GM23248 (cell line): ENCODE measurements around the gene MRPL10. TPM values are rescaled to one million over a fixed set of nuclear protein-coding genes. Genes with fewer than 3 reads are reported as not detected.
A peak's percentile ranks its signal among the peaks of the same experiment; 100 is the strongest.

Source experiments
- DNase-seq: peaks from one replicate; pipeline ENCODE4 v3.0.0-alpha.2; 2015
- H2AFZ ChIP-seq: fragments of 200-600 bp; sonication (generic); 2 replicates; pipeline ENCODE4 v1.6.1; 2016; ENCODE audit warnings: antibody characterized with exemption
- H3F3A ChIP-seq: fragments of 200-600 bp; sonication (generic); 2 replicates; pipeline ENCODE4 v1.6.1; 2016; ENCODE audit warnings: mild to moderate bottlenecking, antibody characterized with exemption, mixed run types; ENCODE audit not compliant: insufficient read depth
- H3K27ac ChIP-seq: fragments of 200-600 bp; sonication (generic); 2 replicates; pipeline ENCODE4 v1.5.1; 2016; ENCODE audit warnings: mild to moderate bottlenecking
- H3K27me3 ChIP-seq: fragments of 200-600 bp; sonication (generic); replicated peaks from 2 replicates; pipeline ENCODE4 v1.6.1; 2016; ENCODE audit warnings: mild to moderate bottlenecking; ENCODE audit not compliant: insufficient read depth
- H3K36me3 ChIP-seq: fragments of 200-600 bp; sonication (generic); 2 replicates; pipeline ENCODE4 v1.6.1; 2016; ENCODE audit warnings: low read depth, mild to moderate bottlenecking
- H3K4me1 ChIP-seq: fragments of 200-600 bp; sonication (generic); 2 replicates; pipeline ENCODE4 v1.6.1; 2016; ENCODE audit warnings: mild to moderate bottlenecking; ENCODE audit not compliant: insufficient read depth
- H3K4me2 ChIP-seq: fragments of 200-600 bp; sonication (generic); one replicate; pipeline ENCODE4 v1.6.1; 2016; ENCODE audit warnings: mild to moderate bottlenecking; ENCODE audit not compliant: unreplicated experiment
- H3K4me3 ChIP-seq: fragments of 200-600 bp; sonication (generic); 2 replicates; pipeline ENCODE4 v1.5.1; 2016; ENCODE audit warnings: mild to moderate bottlenecking
- H3K79me2 ChIP-seq: fragments of 200-600 bp; sonication (generic); 2 replicates; pipeline ENCODE4 v1.6.1; 2016; ENCODE audit warnings: mild to moderate bottlenecking; ENCODE audit not compliant: insufficient read depth
- H3K9ac ChIP-seq: fragments of 200-600 bp; sonication (generic); 2 replicates; pipeline ENCODE4 v1.6.1; 2016; ENCODE audit warnings: mild to moderate bottlenecking
- H3K9me2 ChIP-seq: fragments of 200-600 bp; sonication (generic); 2 replicates; pipeline ENCODE4 v1.6.1; 2016; ENCODE audit warnings: mixed run types, mild to moderate bottlenecking, moderate library complexity; ENCODE audit not compliant: insufficient read depth
- H3K9me3 ChIP-seq: fragments of 200-600 bp; sonication (generic); one replicate; pipeline ENCODE4 v1.6.1; 2017; ENCODE audit warnings: low read depth
- H4K20me1 ChIP-seq: fragments of 200-600 bp; sonication (generic); 2 replicates; pipeline ENCODE4 v1.6.0; 2016; ENCODE audit not compliant: insufficient read depth
- EZH2 ChIP-seq: fragments of 200-600 bp; sonication (generic); IDR thresholded peaks from 2 replicates; pipeline ENCODE4 v1.6.1; 2018; ENCODE audit warnings: antibody characterized with exemption, mild to moderate bottlenecking; ENCODE audit not compliant: insufficient read depth, poor library complexity, severe bottlenecking
- EZH2phosphoT487 ChIP-seq: fragments of 200-600 bp; sonication (generic); IDR thresholded peaks from 2 replicates; pipeline ENCODE4 v1.6.1; 2018; ENCODE audit warnings: antibody characterized with exemption, moderate library complexity, mild to moderate bottlenecking, low read depth; ENCODE audit not compliant: insufficient read depth
- whole genome bisulfite sequencing, 2 experiments: methylation state at CpG; one replicate each; pipeline ENCODE4 v1.1.6; 2015 to 2017; ENCODE audit warnings: low lambda C conversion rate in 2 of 2, low coverage in 1 of 2; ENCODE audit errors: missing lambda C conversion rate in 2 of 2; 5-methylcytosine and 5-hydroxymethylcytosine counted together
- in situ Hi-C: fragments of 300-500 bp; cut with MboI; formaldehyde crosslinking; loops from 2 replicates; pipeline ENCODE4 v1.15.0; 2020
- polyA plus RNA-seq: library from polyadenylated mRNA; unstranded; fragments of >200 nt; fragmentation: Nextera tagmentation; extraction: Ambion mirVana; gene quantifications from 2 replicates; pipeline ENCODE4 v1.2.1, GENCODE V29; 2016
- total RNA-seq: library from RNA; depleted of rRNA; stranded (reverse); fragments of >200 nt; shearing (Covaris generic); gene quantifications from 2 replicates; pipeline ENCODE4 v1.2.3, GENCODE V29; 2014

MRPL10 gene
- total and polyA plus RNA-seq, 2 experiments from 2014 or later: 30.6 to 37.3 TPM

- no peak for TF ChIP-seq EZH2phosphoT487
- no peak for TF ChIP-seq EZH2
- peaks cover 45% of the 10 kb centered on the region for H3K27me3 ChIP-seq
Measured at GRCh38 chr17:47851764-47852112, 20.4 kb upstream of the MRPL10 start.

GRCh38 chr17:47850692-47851573 lies 19.6 kb upstream of the MRPL10 start, which contains the start of gene SP6:
SP6 (minus strand) TSS chr17:47851163; CDS start chr17:47848429, 2,734 bp downstream.
- Histone ChIP-seq H3K27ac (no peak within 1 kb of the TSS), H3K9me2 (no peaks in the 10 kb centered on the region), H3K36me3 (no peaks in the 10 kb centered on the region), H3F3A (no peaks in the 10 kb centered on the region), H3K9me3 (no peaks in the 10 kb centered on the region), H3K9ac (no peak within 1 kb of the TSS), H4K20me1 (no peaks in the 10 kb centered on the region), H3K27me3 (peaks cover 52% of the 10 kb centered on the region), H2AFZ (peak within 1 kb of the TSS; percentile 78), H3K4me2 (peak within 1 kb of the TSS; percentile 39), H3K4me3 (peak within 1 kb of the TSS; percentile 57), H3K79me2 (no peaks in the 10 kb centered on the region), H3K4me1 (peaks cover 4% of the 10 kb centered on the region; the same call in 1 of the 2 replicates)
- WGBS, 2 experiments: 14 to 16% methylated on average over 45 to 59 of the region's 71 CpGs
- in situ Hi-C loops: no loop called here
- TF ChIP-seq EZH2 (no peak), EZH2phosphoT487 (no peak)
- peak; percentile 89 for DNase-seq

More at GRCh38 chr17:47851764-47852112, 20.4 kb upstream of the MRPL10 start:
- Histone ChIP-seq H3K9me2 (no peaks in the 10 kb centered on the region), H3K4me2 (no peak overlapping the region), H3K9me3 (no peaks in the 10 kb centered on the region), H2AFZ (no peak overlapping the region), H3F3A (no peaks in the 10 kb centered on the region), H3K27ac (no peak overlapping the region), H3K4me1 (peaks cover 4% of the 10 kb centered on the region; the same call in 1 of the 2 replicates), H3K36me3 (no peaks in the 10 kb centered on the region), H3K4me3 (no peak overlapping the region), H4K20me1 (no peaks in the 10 kb centered on the region), H3K79me2 (no peaks in the 10 kb centered on the region), H3K9ac (no peak overlapping the region)
- in situ Hi-C loops: no loop called here
- DNase-seq: no peak
- WGBS, 2 experiments: 32 to 36% methylated on average over 9 to 11 of the region's 11 CpGs

GRCh38 chr17:47850373-47850691 lies 19.0 kb upstream of the MRPL10 start:
- Histone ChIP-seq H3F3A (no peaks in the 10 kb centered on the region), H3K27me3 (peaks cover 47% of the 10 kb centered on the region), H3K79me2 (no peaks in the 10 kb centered on the region), H3K9me2 (no peaks in the 10 kb centered on the region), H3K27ac (no peak overlapping the region), H3K4me2 (no peak overlapping the region), H4K20me1 (no peaks in the 10 kb centered on the region), H3K36me3 (no peaks in the 10 kb centered on the region), H3K9me3 (no peaks in the 10 kb centered on the region), H3K9ac (no peak overlapping the region), H3K4me1 (peaks cover under 1% of the 10 kb centered on the region; the same call in 1 of the 2 replicates), H2AFZ (peak overlapping the region; percentile 78), H3K4me3 (no peak overlapping the region)
- DNase-seq: no peak
- in situ Hi-C loops: no loop called here
- TF ChIP-seq EZH2 (no peak), EZH2phosphoT487 (no peak)
- WGBS, 2 experiments: 56 to 59% methylated on average over 9 of the region's 9 CpGs

GRCh38 chr17:47848198-47848513 lies 16.8 kb upstream of the MRPL10 start:
- in situ Hi-C loops: no loop called here

More at GRCh38 chr17:47848198-47848513, 16.8 kb upstream of the MRPL10 start:
- no peaks in the 10 kb centered on the region for H4K20me1 ChIP-seq
- H3K4me1 ChIP-seq: no peaks in the 10 kb centered on the region
- no peaks in the 10 kb centered on the region for H3K79me2 ChIP-seq
- TF ChIP-seq EZH2 (no peak), EZH2phosphoT487 (no peak)
- 55 to 59% methylated on average over 20 of the region's 23 CpGs for WGBS, 2 experiments
- no peak overlapping the region for H3K4me3 ChIP-seq
- H3K27me3 ChIP-seq: peaks cover 27% of the 10 kb centered on the region
- H3F3A ChIP-seq: no peaks in the 10 kb centered on the region
- H2AFZ ChIP-seq: no peak overlapping the region
- DNase-seq: no peak
- no peak overlapping the region for H3K9ac ChIP-seq
- H3K27ac ChIP-seq: no peak overlapping the region
- no peaks in the 10 kb centered on the region for H3K9me3 ChIP-seq
- H3K4me2 ChIP-seq: no peak overlapping the region
- H3K9me2 ChIP-seq: no peaks in the 10 kb centered on the region
- no peaks in the 10 kb centered on the region for H3K36me3 ChIP-seq
